GM21723 (cell line): Measurements from ENCODE around the gene CBX8.

Source experiments
- ATAC-seq: cut with Tn5 transposase; IDR thresholded peaks from one replicate; pipeline ENCODE4 v1.9.1; 2021; ENCODE audit warnings: mild to moderate bottlenecking, moderate library complexity; ENCODE audit not compliant: unreplicated experiment

CBX8 gene

GRCh38 chr17:79835953-79836509, 39.2 kb upstream of the CBX8 start:
- no peak for ATAC-seq

DNA sequence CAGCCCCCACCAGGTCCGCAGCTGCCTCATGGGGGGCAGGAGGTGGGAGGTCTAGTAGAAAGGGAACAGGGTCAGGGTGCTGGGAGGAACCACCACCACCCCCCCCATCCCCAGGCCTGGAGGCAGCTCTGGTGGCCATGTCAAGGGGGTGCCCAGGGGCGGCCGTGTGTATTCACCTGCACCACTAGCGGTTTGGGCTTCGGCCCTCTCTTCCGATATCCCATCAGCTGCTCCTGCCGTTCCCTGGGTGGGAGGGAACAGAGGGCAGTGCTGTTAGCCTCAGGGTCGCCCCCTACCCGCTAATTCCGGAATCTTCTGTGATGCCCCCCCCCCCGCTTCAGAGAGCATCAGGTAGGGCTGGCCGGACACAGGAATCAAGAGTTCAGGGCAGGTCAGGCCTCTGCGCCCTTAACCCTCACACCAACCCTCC, 38.6 kb upstream of the CBX8 start:
- ATAC-seq: no peak

DNA sequence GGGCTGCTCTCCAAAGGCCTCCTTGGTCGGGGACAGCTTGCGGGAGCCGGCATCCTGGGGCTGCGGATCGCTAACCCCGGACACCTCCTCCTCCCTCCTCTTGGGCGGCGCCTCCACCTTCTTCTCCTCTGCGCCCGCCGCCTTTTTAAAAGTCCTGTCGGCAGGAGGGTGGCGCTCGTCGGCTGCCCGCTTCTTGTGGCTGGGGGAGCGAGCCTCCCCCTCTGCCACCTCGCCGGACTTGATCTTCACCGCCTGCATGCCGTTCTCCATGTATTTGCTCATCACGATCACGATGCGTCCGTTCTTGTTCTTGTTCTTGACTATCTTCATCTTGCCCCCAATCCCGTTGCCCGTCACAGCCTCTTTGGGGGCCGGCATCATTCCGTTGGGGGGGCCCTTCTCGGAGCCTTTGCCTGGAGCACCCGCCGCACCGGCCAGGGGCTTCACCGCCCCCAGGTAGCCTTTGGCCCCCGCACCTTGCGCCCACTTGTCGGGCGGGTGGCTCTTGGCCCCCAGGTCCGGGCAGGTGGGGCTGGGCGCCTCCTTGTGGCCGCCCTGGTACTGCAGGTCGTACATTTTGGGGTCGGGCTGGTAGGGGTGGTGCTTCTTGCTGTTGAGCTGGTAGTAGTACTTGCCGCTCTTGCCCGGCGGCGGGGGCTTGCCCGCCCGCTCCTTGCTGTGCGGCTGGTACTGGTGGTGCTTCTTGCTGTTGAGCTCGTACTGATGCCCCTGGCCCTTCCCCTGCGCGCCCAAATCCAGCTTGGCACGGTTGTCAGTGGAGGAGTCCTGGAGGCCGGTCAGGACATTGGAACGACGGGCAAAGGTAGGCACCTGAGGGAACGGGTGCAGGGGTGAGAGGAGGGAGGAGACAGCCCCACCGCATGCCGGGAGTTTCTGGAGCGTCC, 37.9 kb upstream of the CBX8 start:
- no peak for ATAC-seq

DNA sequence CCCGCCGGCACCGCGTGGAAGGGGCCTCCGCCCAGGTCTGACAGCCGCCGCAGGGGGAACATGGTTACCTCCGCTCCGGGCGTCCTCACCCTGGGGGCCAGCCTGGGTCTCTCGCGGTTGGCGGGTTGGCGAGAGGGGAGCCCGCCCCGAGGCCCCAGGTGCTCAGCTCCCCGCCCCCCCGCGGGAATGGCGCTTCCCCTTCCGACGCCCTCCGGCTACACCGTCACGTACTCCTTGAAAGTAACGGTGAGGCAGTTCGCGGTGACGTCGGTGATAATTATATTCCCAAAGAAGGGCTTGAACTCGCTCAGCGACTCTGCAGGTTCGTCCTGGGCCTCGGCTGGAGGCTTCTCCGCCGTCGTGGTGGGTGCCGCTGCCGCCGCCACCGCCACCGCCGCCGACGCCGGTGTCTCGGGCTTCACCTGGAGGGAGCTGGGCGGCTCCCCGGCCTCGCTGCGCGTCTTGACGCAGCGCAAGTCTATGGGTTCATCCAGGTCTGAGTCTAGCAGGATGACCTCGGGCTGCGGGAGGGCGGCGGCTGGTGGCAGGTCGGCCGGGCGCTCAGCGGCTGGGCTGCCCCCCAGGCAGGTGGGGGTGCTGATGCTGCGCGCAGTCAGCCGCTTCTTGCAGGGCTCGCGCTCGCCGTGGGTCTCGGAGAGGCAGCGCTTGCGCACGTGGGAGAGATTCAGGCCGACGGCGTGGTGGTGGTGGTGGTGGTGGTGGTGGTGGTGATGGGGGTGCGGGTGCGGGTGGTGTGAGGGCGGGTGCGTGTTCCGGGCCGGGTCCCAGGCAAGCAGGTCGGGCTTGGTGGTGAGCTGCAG, 37.1 kb upstream of the CBX8 start:
- ATAC-seq: no peak

GRCh38 chr17:79833110-79833450, 36.2 kb upstream of the CBX8 start:
- no peak for ATAC-seq

DNA sequence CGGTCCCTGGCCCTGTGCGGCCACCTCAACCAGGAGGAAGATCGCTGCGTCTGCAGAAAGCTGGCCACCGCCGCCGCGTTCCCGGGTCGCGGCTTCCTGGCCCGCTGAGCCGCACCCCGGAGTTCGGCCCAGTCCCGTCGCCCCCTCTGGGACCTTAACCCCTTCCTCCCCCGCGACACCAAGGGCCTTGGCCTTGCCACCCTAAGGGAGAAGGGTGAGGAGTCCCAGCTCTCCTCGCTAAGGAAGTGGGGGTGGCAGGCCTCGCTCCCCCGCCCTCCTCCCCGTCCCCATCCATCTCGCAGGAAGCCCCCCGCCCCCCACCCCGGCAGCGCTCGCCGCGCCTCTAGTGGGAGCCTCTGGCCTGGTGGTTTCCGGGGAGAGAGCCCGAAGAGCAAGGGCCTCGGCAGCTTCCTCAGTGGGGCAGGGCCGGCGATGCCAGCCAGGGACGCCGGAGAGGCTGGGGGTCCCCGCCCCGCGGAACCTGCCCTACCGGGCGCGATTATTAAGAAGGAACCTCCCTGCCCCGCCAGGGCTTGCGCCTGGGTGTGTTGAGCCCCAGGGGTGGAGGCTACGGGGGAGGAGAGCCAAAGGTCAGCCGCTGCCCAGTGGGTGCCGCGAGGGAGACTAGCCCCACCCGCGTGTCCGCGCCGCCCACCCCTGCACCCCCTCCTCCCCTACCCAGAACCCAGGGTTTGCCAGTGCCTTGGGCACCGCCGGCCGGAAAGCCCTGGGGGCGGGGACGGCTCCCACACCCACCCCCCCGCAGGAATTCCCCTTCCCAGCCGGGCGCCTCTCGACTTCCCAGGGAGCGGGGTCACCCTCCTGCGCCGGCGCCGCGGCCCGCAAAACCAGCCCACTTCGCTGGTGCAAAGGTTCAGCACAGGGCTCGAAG, 35.6 kb upstream of the CBX8 start:
- ATAC-seq: no peak

DNA sequence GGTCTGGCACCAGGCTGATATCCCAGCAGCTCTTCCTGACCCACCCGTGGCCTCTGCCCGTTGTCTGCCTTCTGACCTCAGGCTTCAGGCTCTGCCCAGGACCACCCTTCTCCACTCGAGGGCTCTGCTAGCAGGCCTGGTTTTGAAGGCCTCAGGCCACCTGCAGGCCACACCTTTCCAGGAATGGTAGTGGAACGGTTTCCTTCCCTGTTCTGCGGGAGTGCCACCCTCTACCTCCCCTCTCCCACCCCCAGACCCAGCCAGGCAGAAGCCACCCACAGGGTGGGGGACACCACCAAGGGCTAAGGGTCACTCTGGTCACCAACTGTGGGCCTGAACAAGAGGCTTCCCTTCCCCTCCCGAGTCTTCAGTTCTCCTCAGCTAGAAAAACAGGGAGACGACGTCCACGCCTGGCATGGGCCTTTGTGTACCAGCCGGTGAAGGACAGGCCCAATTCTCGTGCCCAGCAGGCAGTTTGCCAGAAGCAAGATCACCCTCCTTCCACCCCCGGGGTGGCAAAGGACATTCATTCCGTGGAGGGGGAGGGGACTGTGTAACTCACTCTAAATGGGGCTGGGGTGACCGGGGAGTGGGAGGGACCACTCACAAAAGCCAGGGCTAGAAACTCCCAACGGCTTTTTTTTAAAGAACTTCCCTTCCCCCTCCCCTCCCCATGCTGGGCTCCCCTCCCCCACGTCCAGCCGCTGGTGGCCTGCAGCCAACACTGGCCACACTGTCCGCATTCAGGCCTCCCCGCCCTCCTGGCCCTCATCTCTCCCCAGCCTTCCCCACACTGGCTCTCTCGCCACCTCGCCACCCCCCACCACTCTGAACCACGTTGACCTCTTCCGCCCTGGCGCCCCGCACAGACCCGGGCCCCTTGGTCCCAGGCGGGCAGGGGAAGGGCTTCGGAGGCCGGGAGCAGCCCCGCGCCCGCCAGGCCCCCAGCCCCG, 34.7 kb upstream of the CBX8 start:
- no peak for ATAC-seq

DNA sequence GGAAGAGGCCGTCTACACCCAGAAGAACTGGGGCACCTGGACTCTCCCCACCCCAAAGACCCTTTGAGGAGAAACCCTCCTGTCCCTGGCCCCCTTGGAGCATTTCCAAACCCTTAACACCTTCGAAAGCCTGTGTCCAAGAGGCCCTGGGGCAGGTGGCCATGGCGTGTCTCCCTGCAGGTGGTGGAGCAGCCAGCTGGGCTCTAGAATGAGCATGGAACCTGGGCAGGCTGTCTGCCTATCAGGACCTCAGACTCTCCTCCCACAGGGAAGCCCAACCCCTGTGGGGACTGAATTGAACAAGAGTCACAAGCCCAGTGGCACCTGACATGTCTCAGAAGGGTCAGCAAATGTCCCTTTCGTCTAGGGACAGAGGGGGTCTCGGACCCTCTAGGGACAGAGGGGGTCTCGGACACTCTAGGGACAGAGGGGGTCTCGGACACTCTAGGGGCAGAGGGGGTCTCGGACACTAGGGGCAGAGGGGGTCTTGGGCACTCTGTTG, 33.9 kb upstream of the CBX8 start:
- no peak for ATAC-seq

DNA sequence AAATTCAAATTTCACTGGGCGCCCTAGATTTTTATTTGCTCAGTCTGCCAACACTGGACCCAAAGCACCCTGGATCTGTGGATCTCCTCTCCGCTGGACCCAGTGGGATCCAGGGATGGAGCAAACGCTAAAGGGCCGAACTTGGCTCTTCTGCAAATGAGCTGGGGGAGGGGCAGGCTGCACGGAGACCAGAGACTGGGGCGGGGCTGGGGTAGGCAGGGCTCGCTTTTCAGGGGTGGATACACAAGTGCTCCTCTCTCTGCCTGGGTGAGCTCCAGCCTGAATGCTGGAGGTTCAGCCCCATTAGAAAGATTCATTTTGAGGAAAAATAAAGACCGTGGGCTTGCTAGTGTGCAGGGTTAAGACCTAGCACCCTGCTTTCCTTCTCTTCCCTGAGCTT, 33.4 kb upstream of the CBX8 start:
- ATAC-seq: no peak

- no peak for ATAC-seq
Observed at GRCh38 chr17:79829457-79829856, 32.6 kb upstream of the CBX8 start.

GRCh38 chr17:79829004-79829403, 32.1 kb upstream of the CBX8 start:
- ATAC-seq: no peak

DNA sequence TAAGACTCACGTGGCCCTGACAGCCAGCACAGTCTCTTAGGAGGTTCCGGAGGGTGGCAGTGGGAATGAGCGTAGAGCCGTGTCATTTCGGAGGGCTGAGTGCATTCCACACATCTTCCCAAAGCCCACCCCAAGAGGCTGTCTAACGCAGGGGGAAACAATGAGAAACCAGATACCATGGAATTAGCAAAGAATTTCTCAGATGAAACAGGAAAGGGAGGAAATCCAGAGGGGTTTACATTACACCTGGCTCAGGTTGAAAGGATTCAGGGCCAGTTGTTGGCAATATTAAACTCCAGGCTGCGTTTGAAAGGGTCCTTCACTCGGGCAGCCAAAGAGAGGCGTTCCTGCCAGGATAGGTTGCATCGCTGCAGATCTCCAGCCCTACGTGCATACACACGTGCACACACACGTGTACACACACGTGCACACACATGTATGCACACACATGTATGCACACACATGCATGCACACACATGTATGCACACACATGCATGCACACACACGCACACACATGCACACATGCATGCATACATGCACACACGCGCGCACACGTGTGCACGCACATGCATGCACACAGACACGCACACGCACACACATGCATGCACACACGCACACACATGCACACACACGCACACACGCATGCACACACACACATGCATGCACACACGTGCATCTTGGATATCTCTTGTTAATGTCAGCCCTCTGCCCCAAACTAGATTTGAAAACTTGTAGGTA, 30.1 kb upstream of the CBX8 start:
- no peak for ATAC-seq

DNA sequence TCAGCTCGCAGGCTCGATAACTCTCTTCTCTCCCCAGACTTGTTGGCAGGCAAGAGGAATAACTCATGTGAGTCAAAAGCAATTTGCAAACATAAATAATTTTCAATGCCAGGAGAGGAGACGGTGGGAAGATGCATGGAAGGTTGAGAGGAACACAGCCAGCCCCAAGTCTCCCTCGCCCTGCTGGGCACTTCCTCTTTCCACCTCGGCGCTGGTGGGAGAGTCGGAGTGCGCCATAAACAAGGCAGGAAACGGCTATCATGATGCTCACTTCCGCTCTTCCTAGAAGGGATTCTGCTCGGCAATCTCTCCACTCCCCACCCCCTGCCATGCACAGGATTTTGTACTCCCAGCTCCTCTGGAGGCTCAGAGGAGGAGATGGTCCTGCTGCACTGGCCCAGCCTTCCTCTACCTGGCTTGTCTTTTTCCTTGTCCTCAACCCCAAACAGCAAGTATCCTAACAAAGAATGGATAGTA, 29.4 kb upstream of the CBX8 start:
- no peak for ATAC-seq

- no peak for ATAC-seq
Observed at GRCh38 chr17:79825580-79825921, 28.7 kb upstream of the CBX8 start.

DNA sequence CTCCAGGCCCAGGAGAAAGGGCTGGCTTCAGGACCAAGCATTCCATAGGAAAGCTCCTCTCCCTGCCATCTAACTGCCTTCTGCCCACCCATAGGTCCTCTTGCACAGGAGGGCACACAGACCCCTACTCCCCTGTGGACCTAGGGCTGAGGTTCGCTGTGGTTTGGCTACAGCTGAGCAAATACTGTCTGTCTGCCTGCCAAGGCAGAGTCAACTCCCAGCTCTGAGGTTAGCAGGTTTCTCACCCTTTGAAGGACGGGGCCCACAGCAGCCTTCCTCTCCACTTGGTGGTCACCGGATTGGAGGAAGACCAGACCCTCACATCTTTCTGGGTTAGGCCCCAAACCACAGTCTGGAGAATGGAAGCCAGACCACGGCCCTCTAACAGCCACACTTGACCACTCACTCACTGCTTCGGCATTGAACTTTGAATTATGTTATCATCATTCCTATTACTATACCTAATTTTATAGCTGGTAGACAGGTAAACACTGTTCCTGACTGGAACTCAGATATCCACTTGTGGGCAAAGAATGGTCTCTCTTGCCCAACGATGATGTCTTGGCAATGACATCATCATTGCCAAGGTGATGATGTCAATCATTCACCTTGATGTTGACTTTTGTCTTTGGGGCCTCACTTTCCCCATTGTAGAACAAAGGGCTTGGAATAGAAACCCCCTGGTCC, 28.2 kb upstream of the CBX8 start:
- no peak for ATAC-seq

DNA sequence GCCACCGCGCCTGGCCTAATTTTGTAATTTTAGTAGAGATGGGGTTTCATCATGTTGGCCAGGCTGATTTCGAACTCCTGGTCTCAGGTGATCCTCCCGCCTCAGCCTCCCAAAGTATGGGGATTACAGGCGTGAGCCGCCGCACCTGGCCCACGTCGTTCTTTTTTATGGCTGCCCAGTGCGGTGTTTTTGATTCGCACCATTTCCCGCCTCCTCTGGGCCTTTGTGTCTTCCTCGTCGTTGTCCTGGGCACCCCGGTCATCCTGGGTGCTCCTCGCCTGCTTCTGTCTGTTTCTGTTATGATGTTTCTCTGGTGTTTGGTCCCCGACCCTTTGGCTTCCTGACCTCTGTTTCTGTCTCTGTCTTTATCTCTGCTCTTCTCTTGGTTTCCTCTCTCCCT, 27.4 kb upstream of the CBX8 start:
- no peak for ATAC-seq

GRCh38 chr17:79822583-79823124, 25.8 kb upstream of the CBX8 start:
- no peak for ATAC-seq
